B cell (primary cell): ENCODE data around the gene DLG3.

Experiments used
- EZH2 ChIP-seq: IDR thresholded peaks from 2 replicates; pipeline ENCODE4 v1.6.1; 2012; ENCODE audit warnings: borderline replicate concordance, low read depth, mild to moderate bottlenecking, moderate library complexity, low read length; ENCODE audit not compliant: insufficient read depth, poor library complexity, severe bottlenecking
- TF ChIP-seq, protein P1 (sequence below): fragments of 200-600 bp; IDR thresholded peaks from one replicate; pipeline ENCODE4 v1.8.0; 2022; ENCODE audit warnings: antibody characterized with exemption, mild to moderate bottlenecking

DNA sequence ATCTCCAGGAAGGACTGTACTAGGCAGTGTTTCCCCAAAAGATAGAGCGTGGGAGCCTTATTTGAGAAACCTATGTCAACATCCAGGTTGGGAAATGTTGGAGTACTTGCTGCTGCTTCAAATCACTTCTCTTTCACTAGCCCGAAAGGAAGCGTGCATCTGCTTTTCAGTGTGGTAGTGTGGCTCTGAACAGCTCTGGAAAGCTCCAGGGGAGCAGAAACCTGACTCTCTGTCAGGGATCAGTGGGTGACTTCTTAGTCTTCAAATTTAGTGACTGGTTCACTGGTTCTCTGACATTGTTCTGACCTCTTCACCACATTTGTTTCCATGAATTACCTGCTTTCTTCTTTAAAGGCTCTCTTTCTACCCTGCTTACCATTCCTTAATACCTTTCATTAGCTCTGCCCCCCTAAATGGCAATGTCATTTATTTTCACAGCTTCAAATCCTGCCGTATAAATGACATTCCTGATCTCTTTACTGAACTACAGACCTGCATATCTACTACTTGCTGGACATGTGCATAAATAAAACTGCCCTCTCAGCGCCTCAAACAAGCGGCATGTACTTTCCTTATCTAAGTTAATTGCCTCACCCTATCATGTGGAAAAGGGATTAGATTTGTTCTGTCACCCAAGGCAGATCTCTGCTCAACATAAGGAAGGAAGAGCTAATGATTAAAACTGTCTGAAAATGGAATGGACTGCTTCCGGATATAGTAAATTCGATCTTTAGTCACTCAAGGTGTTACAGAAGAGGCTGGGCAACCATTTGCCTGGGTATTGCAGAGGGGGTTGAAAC is 37.0 kb downstream of the DLG3 start:
- TF ChIP-seq, protein P1, sequence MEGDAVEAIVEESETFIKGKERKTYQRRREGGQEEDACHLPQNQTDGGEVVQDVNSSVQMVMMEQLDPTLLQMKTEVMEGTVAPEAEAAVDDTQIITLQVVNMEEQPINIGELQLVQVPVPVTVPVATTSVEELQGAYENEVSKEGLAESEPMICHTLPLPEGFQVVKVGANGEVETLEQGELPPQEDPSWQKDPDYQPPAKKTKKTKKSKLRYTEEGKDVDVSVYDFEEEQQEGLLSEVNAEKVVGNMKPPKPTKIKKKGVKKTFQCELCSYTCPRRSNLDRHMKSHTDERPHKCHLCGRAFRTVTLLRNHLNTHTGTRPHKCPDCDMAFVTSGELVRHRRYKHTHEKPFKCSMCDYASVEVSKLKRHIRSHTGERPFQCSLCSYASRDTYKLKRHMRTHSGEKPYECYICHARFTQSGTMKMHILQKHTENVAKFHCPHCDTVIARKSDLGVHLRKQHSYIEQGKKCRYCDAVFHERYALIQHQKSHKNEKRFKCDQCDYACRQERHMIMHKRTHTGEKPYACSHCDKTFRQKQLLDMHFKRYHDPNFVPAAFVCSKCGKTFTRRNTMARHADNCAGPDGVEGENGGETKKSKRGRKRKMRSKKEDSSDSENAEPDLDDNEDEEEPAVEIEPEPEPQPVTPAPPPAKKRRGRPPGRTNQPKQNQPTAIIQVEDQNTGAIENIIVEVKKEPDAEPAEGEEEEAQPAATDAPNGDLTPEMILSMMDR = no peak
- TF ChIP-seq EZH2 = no peak
